ENCODE results near the gene PDZD4.

DNA sequence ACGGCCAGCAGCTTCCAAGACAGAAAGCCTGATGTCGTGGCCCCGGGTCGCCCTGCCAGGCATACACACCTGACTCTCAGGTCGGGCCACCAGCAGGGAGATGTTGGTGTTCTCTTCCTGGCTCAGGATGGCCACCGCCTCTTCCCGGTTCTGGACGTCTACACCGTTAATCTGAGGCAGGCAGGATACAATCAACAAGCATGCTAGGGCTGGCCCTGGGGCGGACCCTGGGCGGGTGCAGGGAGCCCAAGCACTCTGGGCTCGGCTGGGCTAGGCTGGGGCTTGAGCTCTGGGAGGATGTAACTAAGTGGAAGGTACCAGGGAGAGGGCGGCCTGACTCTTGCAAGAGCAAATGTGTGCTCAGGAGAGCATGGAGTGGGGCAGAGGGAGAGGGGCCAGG, 24.9 kb downstream of the PDZD4 start:
- TF ChIP-seq, protein P1, sequence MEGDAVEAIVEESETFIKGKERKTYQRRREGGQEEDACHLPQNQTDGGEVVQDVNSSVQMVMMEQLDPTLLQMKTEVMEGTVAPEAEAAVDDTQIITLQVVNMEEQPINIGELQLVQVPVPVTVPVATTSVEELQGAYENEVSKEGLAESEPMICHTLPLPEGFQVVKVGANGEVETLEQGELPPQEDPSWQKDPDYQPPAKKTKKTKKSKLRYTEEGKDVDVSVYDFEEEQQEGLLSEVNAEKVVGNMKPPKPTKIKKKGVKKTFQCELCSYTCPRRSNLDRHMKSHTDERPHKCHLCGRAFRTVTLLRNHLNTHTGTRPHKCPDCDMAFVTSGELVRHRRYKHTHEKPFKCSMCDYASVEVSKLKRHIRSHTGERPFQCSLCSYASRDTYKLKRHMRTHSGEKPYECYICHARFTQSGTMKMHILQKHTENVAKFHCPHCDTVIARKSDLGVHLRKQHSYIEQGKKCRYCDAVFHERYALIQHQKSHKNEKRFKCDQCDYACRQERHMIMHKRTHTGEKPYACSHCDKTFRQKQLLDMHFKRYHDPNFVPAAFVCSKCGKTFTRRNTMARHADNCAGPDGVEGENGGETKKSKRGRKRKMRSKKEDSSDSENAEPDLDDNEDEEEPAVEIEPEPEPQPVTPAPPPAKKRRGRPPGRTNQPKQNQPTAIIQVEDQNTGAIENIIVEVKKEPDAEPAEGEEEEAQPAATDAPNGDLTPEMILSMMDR (IDR thresholded peaks at IDR 0.05): no peak
- TF ChIP-seq POLR2AphosphoS5 (IDR thresholded peaks at IDR 0.05) (no peak), EP300 (IDR thresholded peaks at IDR 0.05) (no peak), POLR2A (IDR thresholded peaks at IDR 0.05) (no peak)
